H1 (cell line): ENCODE data around the gene GPC6. TPM values are rescaled to one million over a fixed set of nuclear protein-coding genes. Genes with fewer than 3 reads are reported as not detected.

Experiments
- CTCF ChIA-PET: fragments of 300-600 bp; sonication (Branson Sonifier 250); formaldehyde crosslinking; loops from one replicate; lab custom pipeline; 2021; ENCODE audit not compliant: partially characterized antibody; lab: Charles Lee
- POLR2A ChIA-PET: fragments of 300-600 bp; sonication (Branson Sonifier 250); formaldehyde crosslinking; loops from one replicate; lab custom pipeline; 2021; ENCODE audit warnings: inconsistent platforms; ENCODE audit not compliant: partially characterized antibody; lab: Charles Lee
- DNase-seq, 2 experiments: peaks; one replicate each; pipeline versions ENCODE4 v3.0.0 to v3.0.0-alpha.2; 2010 to 2022; ENCODE audit warnings: low spot score in 2 of 2, low read depth in 1 of 2, mixed read lengths in 1 of 2
- FAIRE-seq: peaks from 2 replicates; lab custom pipeline; 2011; peaks lifted over from hg19 to GRCh38; lab: Jason Lieb, UNC
- H2AFZ ChIP-seq: 2 replicates; pipeline ENCODE4 v1.8.1; 2012; ENCODE audit warnings: low read length, inconsistent platforms
- H2AK5ac ChIP-seq: 2 replicates; pipeline ENCODE4 v1.6.1; 2013; ENCODE audit warnings: low read depth, low read length
- H2BK120ac ChIP-seq: replicated peaks from 2 replicates; pipeline ENCODE3; 2013; ENCODE audit warnings: low read depth, low read length, inconsistent platforms
- H2BK12ac ChIP-seq: 2 replicates; pipeline ENCODE4 v1.6.1; 2013; ENCODE audit warnings: low read depth, low read length
- H2BK15ac ChIP-seq: 2 replicates; pipeline ENCODE4 v1.6.1; 2013; ENCODE audit warnings: low read length
- H2BK20ac ChIP-seq: 2 replicates; pipeline ENCODE4 v1.6.1; 2013; ENCODE audit warnings: low read length
- H2BK5ac ChIP-seq: 2 replicates; pipeline ENCODE4 v1.6.1; 2013; ENCODE audit warnings: low read depth, low read length
- H3K14ac ChIP-seq: 2 replicates; pipeline ENCODE4 v1.6.1; 2013; ENCODE audit warnings: inconsistent platforms; ENCODE audit not compliant: insufficient read length
- H3K18ac ChIP-seq: 2 replicates; pipeline ENCODE4 v1.6.1; 2013; ENCODE audit warnings: low read length; ENCODE audit errors: extremely low read depth
- H3K23ac ChIP-seq: 2 replicates; pipeline ENCODE4 v1.6.1; 2013; ENCODE audit warnings: inconsistent platforms; ENCODE audit not compliant: insufficient read length
- H3K23me2 ChIP-seq: 2 replicates; pipeline ENCODE4 v1.6.1; 2013; ENCODE audit warnings: low read depth, low read length
- H3K27ac ChIP-seq: 2 replicates; pipeline ENCODE4 v1.6.1; 2011; ENCODE audit warnings: low read depth, low read length, inconsistent platforms
- H3K27me3 ChIP-seq, 4 experiments: replicated peaks in 1 of 4; 1 replicate in 1 of 4; 2 replicates in 3 of 4; pipeline versions ENCODE4 v1.6.1 to v1.8.1; 2011 to 2013; ENCODE audit warnings: low read length in 3 of 4, mild to moderate bottlenecking in 3 of 4, inconsistent platforms in 2 of 4, mixed read lengths in 2 of 4, moderate library complexity in 1 of 4; ENCODE audit not compliant: control insufficient read depth in 3 of 4, insufficient read depth in 3 of 4; ENCODE audit errors: extremely low read depth in 1 of 4
- H3K36me3 ChIP-seq, 4 experiments: 2 replicates each; pipeline versions ENCODE4 v1.6.1 to v1.8.1; 2011 to 2013; ENCODE audit warnings: mild to moderate bottlenecking in 4 of 4, low read length in 3 of 4, moderate library complexity in 2 of 4, control low read depth in 1 of 4, inconsistent platforms in 1 of 4; ENCODE audit not compliant: insufficient read depth in 4 of 4, control insufficient read depth in 2 of 4
- H3K4ac ChIP-seq: replicated peaks from 2 replicates; pipeline ENCODE3; 2013; ENCODE audit warnings: low read length, low read depth, mixed read lengths, inconsistent platforms; ENCODE audit not compliant: insufficient read length
- H3K4me1 ChIP-seq, 4 experiments: replicated peaks in 1 of 4; 1 replicate in 1 of 4; 2 replicates in 3 of 4; pipeline versions ENCODE4 v1.6.1 to v1.8.1; 2011 to 2013; ENCODE audit warnings: low read length in 3 of 4, inconsistent platforms in 2 of 4, mixed read lengths in 1 of 4; ENCODE audit not compliant: insufficient read depth in 4 of 4, control insufficient read depth in 3 of 4
- H3K4me2 ChIP-seq, 2 experiments: 2 replicates each; pipeline versions ENCODE4 v1.6.1 to v1.8.1; 2011 to 2013; ENCODE audit warnings: low read depth in 2 of 2, low read length in 2 of 2, control low read depth in 1 of 2, inconsistent platforms in 1 of 2, mild to moderate bottlenecking in 1 of 2; ENCODE audit not compliant: insufficient read depth in 1 of 2
- H3K4me3 ChIP-seq, 4 experiments: fragments of 200-600, 300-600 bp in 1 of 4; sonication (generic), shearing (Covaris generic), sonication (Bioruptor Twin) in 1 of 4; 2 replicates each; pipeline versions ENCODE4 v1.5.1 to v1.8.1; 2011 to 2016; ENCODE audit warnings: low read length in 4 of 4, low read depth in 3 of 4, control low read depth in 2 of 4, inconsistent platforms in 2 of 4, mild to moderate bottlenecking in 2 of 4, mixed read lengths in 1 of 4, moderate library complexity in 1 of 4; ENCODE audit not compliant: insufficient read depth in 2 of 4; ENCODE audit errors: extremely low read depth in 1 of 4
- H3K56ac ChIP-seq: replicated peaks from 2 replicates; pipeline ENCODE3; 2013; ENCODE audit warnings: low read depth, mild to moderate bottlenecking, mixed read lengths, low read length, inconsistent platforms; ENCODE audit not compliant: insufficient read length
- H3K79me1 ChIP-seq: 2 replicates; pipeline ENCODE4 v1.6.1; 2013; ENCODE audit warnings: low read depth, low read length, control low read depth
- H3K79me2 ChIP-seq, 2 experiments: 2 replicates each; pipeline versions ENCODE4 v1.6.1 to v1.8.1; 2012 to 2013; ENCODE audit warnings: low read length in 2 of 2, mild to moderate bottlenecking in 2 of 2, inconsistent platforms in 1 of 2; ENCODE audit not compliant: insufficient read depth in 2 of 2, control insufficient read depth in 1 of 2
- H3K9ac ChIP-seq, 4 experiments: replicated peaks in 1 of 4; 1 replicate in 1 of 4; 2 replicates in 3 of 4; pipeline versions ENCODE4 v1.6.1 to v1.8.1; 2011 to 2013; ENCODE audit warnings: low read depth in 3 of 4, low read length in 3 of 4, control low read depth in 2 of 4, mild to moderate bottlenecking in 2 of 4, moderate library complexity in 2 of 4, inconsistent platforms in 1 of 4; ENCODE audit errors: extremely low read depth in 1 of 4
- H3K9me3 ChIP-seq, 2 experiments: 2 replicates each; pipeline versions ENCODE4 v1.6.1 to v1.8.1; 2012 to 2013; ENCODE audit warnings: mild to moderate bottlenecking in 2 of 2, moderate library complexity in 2 of 2, control low read depth in 1 of 2, inconsistent platforms in 1 of 2, low read depth in 1 of 2, low read length in 1 of 2, mixed read lengths in 1 of 2; ENCODE audit not compliant: insufficient read depth in 2 of 2
- H4K20me1 ChIP-seq, 2 experiments: replicated peaks in 1 of 2; 2 replicates each; pipeline versions ENCODE3 to v1.8.1; 2011 to 2013; ENCODE audit warnings: inconsistent platforms in 2 of 2, low read length in 2 of 2, mild to moderate bottlenecking in 1 of 2; ENCODE audit not compliant: insufficient read depth in 2 of 2, control insufficient read depth in 1 of 2
- H4K5ac ChIP-seq: 2 replicates; pipeline ENCODE4 v1.6.1; 2013; ENCODE audit warnings: low read length, low read depth, mixed read lengths, inconsistent platforms; ENCODE audit not compliant: insufficient read length
- H4K8ac ChIP-seq: 2 replicates; pipeline ENCODE4 v1.8.0; 2013; ENCODE audit warnings: mild to moderate bottlenecking, moderate library complexity, low read length, inconsistent platforms; ENCODE audit not compliant: insufficient read depth; ENCODE audit errors: extremely low read depth
- H4K91ac ChIP-seq: replicated peaks from 2 replicates; pipeline ENCODE3; 2013; ENCODE audit warnings: low read length, mixed read lengths, inconsistent platforms; ENCODE audit not compliant: insufficient read length
- CTCF ChIP-seq, 3 experiments: IDR thresholded peaks; 1 replicate in 2 of 3; 2 replicates in 1 of 3; pipeline versions ENCODE4 v1.5.1 to v1.6.1; 2011; ENCODE audit warnings: low read length in 3 of 3, mild to moderate bottlenecking in 3 of 3, inconsistent platforms in 2 of 3, low read depth in 1 of 3, moderate library complexity in 1 of 3; ENCODE audit not compliant: insufficient read depth in 1 of 3; ENCODE audit errors: control extremely low read depth in 1 of 3
- E2F6 ChIP-seq: IDR thresholded peaks from 2 replicates; pipeline ENCODE4 v1.6.1; 2012; ENCODE audit warnings: inconsistent platforms
- GABPA ChIP-seq: IDR thresholded peaks from 2 replicates; pipeline ENCODE4 v1.6.1; 2011; ENCODE audit warnings: mild to moderate bottlenecking, low read length, moderate library complexity, borderline replicate concordance; ENCODE audit not compliant: insufficient read depth
- GTF2F1 ChIP-seq: IDR thresholded peaks from 2 replicates; pipeline ENCODE4 v1.6.1; 2012; ENCODE audit warnings: low read depth, low read length, improper control_type of control experiment, borderline replicate concordance
- JUND ChIP-seq: IDR thresholded peaks from 2 replicates; pipeline ENCODE4 v1.6.1; 2011; ENCODE audit warnings: mild to moderate bottlenecking, improper control_type of control experiment, low read length
- KDM5A ChIP-seq: fragments of 200-600 bp; IDR thresholded peaks from 2 replicates; pipeline ENCODE4 v1.7.1; 2012; ENCODE audit warnings: mild to moderate bottlenecking, low read length, inconsistent platforms, mixed read lengths
- PHF8 ChIP-seq: fragments of 200-600 bp; sonication (generic); conservative IDR thresholded peaks from 2 replicates; pipeline ENCODE4 v1.7.1; 2012; ENCODE audit warnings: low read depth, mild to moderate bottlenecking, inconsistent platforms, low read length, moderate library complexity
- POLR2A ChIP-seq, 2 experiments: IDR thresholded peaks; 1 replicate in 1 of 2; 2 replicates in 1 of 2; pipeline ENCODE4 v1.6.1; 2011; ENCODE audit warnings: low read depth in 2 of 2, low read length in 2 of 2, mild to moderate bottlenecking in 2 of 2; ENCODE audit errors: control extremely low read depth in 1 of 2
- SUZ12 ChIP-seq: fragments of 200-600 bp; sonication (generic); IDR thresholded peaks from 2 replicates; pipeline ENCODE4 v1.6.1; 2012; ENCODE audit warnings: mild to moderate bottlenecking, inconsistent platforms, low read length, moderate library complexity, mixed read lengths
- WGBS, 2 experiments: shearing (Covaris generic) in 1 of 2; methylation state at CpG; one replicate each; pipeline versions ENCODE4 v1.1.6 to v1.1.7; 2013 to 2015; ENCODE audit warnings: low lambda C conversion rate in 2 of 2, mixed read lengths in 2 of 2, inconsistent platforms in 1 of 2, low coverage in 1 of 2, missing lambda C conversion rate in 1 of 2; ENCODE audit not compliant: insufficient replicate concordance in 2 of 2, insufficient coverage in 1 of 2, insufficient read length in 1 of 2; ENCODE audit errors: extremely low coverage in 1 of 2, missing lambda C conversion rate in 1 of 2; 5-methylcytosine and 5-hydroxymethylcytosine counted together
- polyA plus RNA-seq, 7 experiments: library from polyadenylated mRNA; depleted of rRNA in 3 of 7; stranded (reverse) in 5 of 7; unstranded in 2 of 7; fragments of >200 nt in 5 of 7; fragments of 200-250 nt in 2 of 7; gene quantifications; 1 replicate in 5 of 7; 2 replicates in 1 of 7; 4 replicates in 1 of 7; pipeline versions ENCODE4 v1.2.1 to v1.2.3, GENCODE V29; 2011 to 2013; ENCODE audit warnings: missing spikeins in 2 of 7, mixed read lengths in 2 of 7
- total RNA-seq: library from RNA; stranded (reverse); fragmentation: NEBNext Ultra II Directional; extraction: Animal tissue kit (Norgen Biotek cat#: 25700); gene quantifications from 2 replicates; pipeline ENCODE4 v1.2.1, GENCODE V29; 2021

GPC6 gene
- total and polyA plus RNA-seq, 2 of the 8 experiments (the other 6 are each of a cell fraction or from before 2014, with no cell fraction given) = 5.4 to 12.0 TPM

GRCh38 chr13:94122300-94122915 lies 895.8 kb downstream of the GPC6 start:
- H3K27ac ChIP-seq = no peak overlapping the region
- H4K8ac ChIP-seq = no peak overlapping the region
- no peak overlapping the region for H3K4me2 ChIP-seq
- no peak overlapping the region for H2BK15ac ChIP-seq
- DNase-seq = no peak
- H3K23me2 ChIP-seq = no peaks in the 10 kb centered on the region
- H4K91ac ChIP-seq = no peak overlapping the region
- peaks cover 0 to 3% (median 0%) of the 10 kb centered on the region in 4 experiments; a peak in 2 of 7 replicates for H3K4me1 ChIP-seq
- no peak overlapping the region for H3K14ac ChIP-seq
- no peak overlapping the region for H4K5ac ChIP-seq
- H3K9ac ChIP-seq = no peak overlapping the region
- H3K79me2 ChIP-seq = no peaks in the 10 kb centered on the region
- H3K36me3 ChIP-seq = no peaks in the 10 kb centered on the region
- TF ChIP-seq CTCF (IDR thresholded peaks at IDR 0.05; ENCODE audit: control extremely low read depth in 1 of 3, insufficient read depth in 1 of 3, low read depth in 1 of 3, low read length in 3 of 3) = no peak
- TF ChIP-seq GTF2F1 = no peak
- no peak for TF ChIP-seq KDM5A
- no peak for TF ChIP-seq E2F6
- TF ChIP-seq JUND = no peak
- TF ChIP-seq PHF8 = no peak
- TF ChIP-seq GABPA = no peak
- TF ChIP-seq SUZ12 = no peak
- TF ChIP-seq POLR2A (IDR thresholded peaks at IDR 0.05; ENCODE audit: control extremely low read depth in 1 of 2, low read depth in 2 of 2, low read length in 2 of 2) = no peak
- TF ChIP-seq, all 59 proteins: peak for 0
- H3K9me3 ChIP-seq = no peaks in the 10 kb centered on the region
- no peak overlapping the region for H3K18ac ChIP-seq
- H3K27me3 ChIP-seq = no peaks in the 10 kb centered on the region
- H2BK120ac ChIP-seq = no peak overlapping the region
- no peak overlapping the region for H2BK5ac ChIP-seq
- no peak overlapping the region for H3K4ac ChIP-seq
- no peak overlapping the region for H2AK5ac ChIP-seq
- no peak for FAIRE-seq
- no peak overlapping the region for H3K23ac ChIP-seq
- H3K79me1 ChIP-seq = no peaks in the 10 kb centered on the region
- H2BK12ac ChIP-seq = no peak overlapping the region
- ChIA-PET CTCF (interaction anchor here (1.1 to 1.5 kb wide), 3 partner anchors 8 to 18 kb away, joined by 4 to 7 read pairs (median 4); no protein-coding TSS in a partner anchor), POLR2A (no interaction called here)
- H3K56ac ChIP-seq = no peak overlapping the region
- H3K4me3 ChIP-seq = no peak overlapping the region
- H2BK20ac ChIP-seq = no peak overlapping the region
- H2AFZ ChIP-seq = no peak overlapping the region
- 80% methylated on average over 4 of the region's 4 CpGs; no CpG with 5 or more reads in 1 of the 2 experiments for whole genome bisulfite sequencing, 2 experiments
- H4K20me1 ChIP-seq = no peaks in the 10 kb centered on the region
